GM19397 (cell line): ENCODE data around the gene NCOA6.
A peak's percentile ranks its signal among the peaks of the same experiment; 100 is the strongest.

Experiments
- ATAC-seq: cut with Tn5 transposase; IDR thresholded peaks from one replicate; pipeline ENCODE4 v1.9.1; 2021; ENCODE audit warnings: mild to moderate bottlenecking, moderate library complexity; ENCODE audit not compliant: unreplicated experiment

Gene NCOA6

GRCh38 chr20:34825530-34826362, at the start of gene NCOA6:
Gene NCOA6 (minus strand): TSS chr20:34825651. CDS start chr20:34782355, 43,296 bp downstream.
- peak; percentile 51 for ATAC-seq

GRCh38 chr20:34874094-34874654, 48.7 kb upstream of the NCOA6 start:
- ATAC-seq: no peak

- ATAC-seq: no peak
Measured at GRCh38 chr20:34873583-34874093, 48.2 kb upstream of the NCOA6 start.

- ATAC-seq: no peak
Measured at GRCh38 chr20:34872622-34873224, 47.3 kb upstream of the NCOA6 start, which contains the start of gene GGT7. Gene GGT7 (minus strand): TSS chr20:34872856. CDS start chr20:34872815, 41 bp downstream.

GRCh38 chr20:34871966-34872621, 46.6 kb upstream of the NCOA6 start:
- no peak for ATAC-seq

- ATAC-seq: no peak
Measured at GRCh38 chr20:34871320-34871926, 46.0 kb upstream of the NCOA6 start.

- ATAC-seq: no peak
Measured at GRCh38 chr20:34864216-34864615, 38.8 kb upstream of the NCOA6 start.

- no peak for ATAC-seq
Measured at GRCh38 chr20:34863421-34863965, 38.0 kb upstream of the NCOA6 start.

GRCh38 chr20:34862724-34863123, 37.3 kb upstream of the NCOA6 start:
- ATAC-seq: no peak

- no peak for ATAC-seq
Measured at GRCh38 chr20:34861386-34862084, 36.1 kb upstream of the NCOA6 start.

- no peak for ATAC-seq
Measured at GRCh38 chr20:34859826-34860545, 34.5 kb upstream of the NCOA6 start.

GRCh38 chr20:34859367-34859766, 33.9 kb upstream of the NCOA6 start:
- ATAC-seq: no peak

- no peak for ATAC-seq
Measured at GRCh38 chr20:34852298-34852697, 26.8 kb upstream of the NCOA6 start.

GRCh38 chr20:34850969-34851368, 25.5 kb upstream of the NCOA6 start:
- no peak for ATAC-seq

GRCh38 chr20:34849778-34850177, 24.3 kb upstream of the NCOA6 start:
- ATAC-seq: no peak

GRCh38 chr20:34848597-34848996, 23.1 kb upstream of the NCOA6 start:
- ATAC-seq: no peak

GRCh38 chr20:34843421-34843820, 18.0 kb upstream of the NCOA6 start:
- no peak for ATAC-seq

GRCh38 chr20:34842143-34842542, 16.7 kb upstream of the NCOA6 start:
- ATAC-seq: no peak

- no peak for ATAC-seq
Measured at GRCh38 chr20:34834459-34834893, 9.0 kb upstream of the NCOA6 start.
